GM21515 (cell line): Measurements from ENCODE around the gene NRG3.

Experiments
- ATAC-seq: cut with Tn5 transposase; IDR thresholded peaks from one replicate; pipeline ENCODE4 v1.9.1; 2021; ENCODE audit not compliant: unreplicated experiment

The NRG3 gene

GRCh38 chr10:82551506-82551905, 676.5 kb downstream of the NRG3 start:
- no peak for ATAC-seq

GRCh38 chr10:82552267-82552666, 677.3 kb downstream of the NRG3 start:
- no peak for ATAC-seq

GRCh38 chr10:82554381-82554780, 679.4 kb downstream of the NRG3 start:
- ATAC-seq: no peak

GRCh38 chr10:82558014-82558607, 683.1 kb downstream of the NRG3 start:
- ATAC-seq: no peak

GRCh38 chr10:82564353-82565196, 689.6 kb downstream of the NRG3 start:
- no peak for ATAC-seq

- ATAC-seq: no peak
Observed at GRCh38 chr10:82565197-82565575, 690.2 kb downstream of the NRG3 start.

GRCh38 chr10:82572744-82573143, 697.8 kb downstream of the NRG3 start:
- no peak for ATAC-seq

GRCh38 chr10:82574081-82574480, 699.1 kb downstream of the NRG3 start:
- ATAC-seq: no peak

- no peak for ATAC-seq
Observed at GRCh38 chr10:82575318-82575717, 700.3 kb downstream of the NRG3 start.

- no peak for ATAC-seq
Observed at GRCh38 chr10:82576093-82576492, 701.1 kb downstream of the NRG3 start.

GRCh38 chr10:82581940-82582339, 706.9 kb downstream of the NRG3 start:
- ATAC-seq: no peak

GRCh38 chr10:82591421-82591820, 716.4 kb downstream of the NRG3 start:
- no peak for ATAC-seq

GRCh38 chr10:82597840-82598239, 722.8 kb downstream of the NRG3 start:
- ATAC-seq: no peak

GRCh38 chr10:82609845-82610244, 734.9 kb downstream of the NRG3 start:
- ATAC-seq: no peak

- no peak for ATAC-seq
Observed at GRCh38 chr10:82618007-82618406, 743.0 kb downstream of the NRG3 start.

- no peak for ATAC-seq
Observed at GRCh38 chr10:82621680-82622079, 746.7 kb downstream of the NRG3 start.

- no peak for ATAC-seq
Observed at GRCh38 chr10:82622479-82622878, 747.5 kb downstream of the NRG3 start.

GRCh38 chr10:82625512-82626189, 750.7 kb downstream of the NRG3 start:
- ATAC-seq: no peak

GRCh38 chr10:82628373-82628772, 753.4 kb downstream of the NRG3 start:
- no peak for ATAC-seq

- no peak for ATAC-seq
Observed at GRCh38 chr10:82643076-82643475, 768.1 kb downstream of the NRG3 start.

- no peak for ATAC-seq
Observed at GRCh38 chr10:82643601-82644000, 768.6 kb downstream of the NRG3 start.

- no peak for ATAC-seq
Observed at GRCh38 chr10:82645221-82645620, 770.2 kb downstream of the NRG3 start.
